UCSD-AML1 (cell line): Measurements from ENCODE around the gene EHD2.
A peak's percentile ranks its signal among the peaks of the same experiment; 100 is the strongest.

ENCODE experiments used
- DNase-seq: peaks from one replicate; lab custom pipeline; 2025; ENCODE audit not compliant: unreplicated experiment; lab: John Stamatoyannopoulos, UW

EHD2 gene

GRCh38 chr19:47691090-47691489, 22.1 kb upstream of the EHD2 start:
- no peak for DNase-seq

DNA sequence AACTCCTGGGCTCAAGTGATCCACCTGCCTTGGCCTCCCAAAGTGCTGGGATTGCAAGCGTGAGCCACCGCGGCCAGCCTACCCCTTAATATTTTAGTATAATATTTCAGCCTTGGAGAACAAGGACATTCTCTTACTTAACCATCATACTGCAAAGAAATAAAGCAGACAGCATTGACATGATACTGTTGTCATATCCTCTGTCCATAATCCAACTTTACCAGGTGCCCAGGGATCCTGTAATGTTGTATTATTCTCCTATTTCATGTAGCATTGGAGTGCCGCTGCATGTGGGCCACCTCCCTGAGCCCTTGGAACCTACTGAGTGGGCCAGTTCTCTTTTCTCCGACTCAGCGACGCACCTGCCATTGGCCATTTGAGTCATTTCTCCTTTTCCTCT, 21.4 kb upstream of the EHD2 start:
- DNase-seq, result no peak

- no peak for DNase-seq
These were observed 19.7 kb upstream of the EHD2 start for GRCh38 chr19:47693489-47693888.

- DNase-seq, result no peak
These were observed 19.3 kb upstream of the EHD2 start for GRCh38 chr19:47693903-47694302.

- DNase-seq, result no peak
These were observed 18.6 kb upstream of the EHD2 start for GRCh38 chr19:47694466-47695273.

DNA sequence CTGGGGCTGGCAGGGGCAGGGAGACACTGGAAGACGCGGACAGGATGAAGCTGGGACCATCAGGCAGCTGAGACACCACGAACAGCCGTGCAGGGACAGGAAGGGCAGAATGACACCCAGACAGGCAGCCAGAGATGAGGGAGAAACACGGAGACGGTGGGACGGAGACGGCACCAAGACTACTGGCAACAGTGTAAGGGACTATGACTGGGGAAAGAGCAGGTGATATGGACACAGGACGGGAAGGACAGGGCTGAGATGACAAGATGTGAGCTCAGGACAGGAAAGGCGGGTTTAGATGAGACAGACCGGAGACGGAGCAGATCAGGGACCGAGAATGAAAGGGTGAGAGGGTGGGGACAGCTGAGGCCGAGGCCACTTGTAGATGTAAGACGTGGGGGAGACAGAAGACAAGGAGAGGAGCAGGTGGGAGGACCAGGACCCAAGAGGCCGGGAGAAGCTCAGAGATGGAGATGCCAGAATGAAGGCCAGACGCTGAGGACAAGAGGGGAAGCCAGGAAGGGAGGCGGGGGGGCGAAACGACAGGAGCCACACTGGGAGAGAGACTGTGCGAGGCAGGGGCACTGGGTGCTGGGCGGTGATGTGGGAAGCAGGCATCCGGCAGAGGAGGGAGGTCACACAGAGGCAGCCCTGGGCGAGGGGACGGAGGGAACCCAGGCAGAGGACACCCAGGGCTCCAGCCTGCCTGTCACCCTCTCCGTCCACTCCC, 17.5 kb upstream of the EHD2 start:
- DNase-seq, result no peak

DNA sequence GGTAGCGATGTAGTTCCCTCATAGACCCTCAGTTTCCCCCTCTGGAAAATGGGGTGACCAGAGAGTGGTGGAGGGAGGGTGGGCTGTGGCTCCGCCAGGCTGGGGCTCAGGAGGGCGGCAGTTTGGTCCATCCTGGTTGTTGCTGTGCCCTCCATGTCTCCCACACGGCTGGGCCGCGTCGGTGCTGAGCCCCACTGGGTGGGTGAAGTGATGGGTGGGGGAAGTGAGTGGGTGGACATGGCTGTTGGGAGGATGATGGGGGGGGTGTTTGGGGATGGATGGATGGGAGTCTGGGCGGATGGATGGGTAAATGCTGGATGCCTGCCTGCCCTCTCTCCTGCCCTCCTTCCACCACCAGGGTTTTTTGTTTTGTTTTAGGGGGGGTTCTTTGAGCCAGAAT, 16.6 kb upstream of the EHD2 start:
- no peak for DNase-seq

- DNase-seq, result peak; percentile 76
These were observed 15.2 kb upstream of the EHD2 start for GRCh38 chr19:47697863-47698609.

DNA sequence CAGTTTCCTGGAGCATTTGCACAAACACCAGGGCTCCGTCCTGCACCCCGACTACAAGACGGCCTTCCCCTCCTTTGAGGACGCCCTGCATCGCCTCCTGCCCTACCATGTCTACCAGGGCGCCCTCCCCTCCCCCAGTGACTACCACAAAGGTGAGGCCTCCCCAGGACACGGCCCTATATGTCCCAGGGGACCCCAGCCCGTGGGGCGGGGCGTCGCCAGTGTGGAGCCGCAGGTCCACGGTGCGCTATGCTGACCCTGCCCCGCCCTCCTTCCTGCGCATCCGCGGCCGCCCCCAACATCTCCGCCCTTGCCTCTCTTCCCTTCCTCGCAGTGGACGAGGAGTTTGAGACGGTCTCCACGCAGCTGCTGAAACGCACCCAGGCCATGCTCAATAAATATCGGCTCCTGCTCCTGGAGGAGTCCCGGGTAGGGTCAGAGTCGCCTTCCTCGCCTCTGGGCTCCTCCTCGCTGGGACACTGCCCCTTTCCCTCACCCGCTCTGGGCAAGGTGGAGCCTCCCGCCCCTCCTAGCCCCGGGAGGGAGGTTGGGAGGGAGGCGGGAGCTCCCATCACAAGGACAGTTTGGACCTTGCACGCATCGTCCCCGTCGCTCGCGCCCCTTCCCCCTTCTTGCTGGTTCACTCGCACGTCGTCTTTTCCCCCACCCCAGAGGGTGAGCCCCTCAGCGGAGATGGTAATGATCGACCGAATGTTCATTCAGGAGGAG, 14.4 kb upstream of the EHD2 start:
- DNase-seq, result no peak

DNA sequence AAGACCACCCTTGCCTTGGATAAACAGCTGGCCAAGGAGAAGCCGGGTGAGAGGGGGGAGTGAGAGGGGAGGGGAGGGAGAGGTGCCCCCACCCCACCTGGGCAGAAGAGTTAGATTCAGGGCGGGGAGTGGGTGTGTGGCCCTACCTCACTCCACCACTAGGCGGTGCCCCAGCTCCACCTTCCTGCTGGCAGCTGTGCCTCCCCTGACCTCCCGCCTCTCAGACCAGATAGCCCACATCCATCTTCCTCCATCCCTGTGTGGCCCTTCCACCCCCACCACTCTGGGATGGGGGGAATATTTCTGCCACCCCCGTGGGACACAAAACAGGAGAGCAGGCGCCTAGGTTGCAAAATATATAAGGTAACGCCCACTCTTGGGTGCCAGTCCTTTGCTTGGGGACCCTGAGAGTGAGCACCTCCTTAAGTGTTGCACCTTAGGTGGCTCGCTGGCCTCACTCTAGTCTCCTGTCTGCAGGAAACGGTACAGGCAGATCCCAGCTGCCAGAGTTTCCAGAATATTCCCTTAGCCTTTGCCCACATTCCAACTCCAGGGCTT, 13.8 kb upstream of the EHD2 start:
- peak; percentile 51 for DNase-seq

DNA sequence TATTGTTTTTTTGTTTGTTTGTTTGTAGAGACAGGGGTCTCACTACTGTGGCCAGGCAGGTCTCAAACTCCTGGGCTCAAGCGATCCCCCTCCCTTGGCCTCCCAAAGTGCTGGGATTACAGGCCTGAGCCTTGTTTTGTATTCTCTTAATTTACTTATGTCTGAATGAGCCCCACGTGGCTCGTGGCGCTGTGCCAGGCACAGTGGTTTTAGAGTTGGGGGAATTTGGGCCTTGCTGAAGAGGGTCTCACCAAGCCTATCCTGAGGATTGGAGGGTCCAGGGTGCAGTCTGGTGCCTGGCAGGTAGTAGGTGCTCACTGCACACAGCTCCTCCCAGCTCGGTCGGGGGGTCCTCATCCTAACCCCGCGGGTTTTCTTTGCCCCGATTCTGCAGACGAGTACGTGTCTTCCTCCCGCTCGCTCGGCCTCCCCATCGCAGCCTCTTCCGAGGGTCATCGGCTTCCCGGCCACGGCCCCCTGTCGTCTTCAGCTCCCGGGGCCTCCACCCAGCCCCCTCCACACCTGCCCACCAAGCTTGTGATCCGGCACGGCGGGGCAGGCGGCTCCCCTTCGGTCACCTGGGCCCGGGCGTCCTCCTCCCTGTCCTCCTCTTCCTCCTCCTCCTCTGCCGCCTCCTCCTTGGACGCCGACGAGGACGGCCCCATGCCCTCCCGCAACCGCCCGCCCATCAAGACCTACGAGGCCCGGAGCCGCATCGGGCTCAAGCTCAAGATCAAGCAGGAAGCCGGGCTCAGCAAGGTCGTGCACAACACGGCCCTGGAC, 12.1 kb upstream of the EHD2 start:
- DNase-seq, result no peak

DNA sequence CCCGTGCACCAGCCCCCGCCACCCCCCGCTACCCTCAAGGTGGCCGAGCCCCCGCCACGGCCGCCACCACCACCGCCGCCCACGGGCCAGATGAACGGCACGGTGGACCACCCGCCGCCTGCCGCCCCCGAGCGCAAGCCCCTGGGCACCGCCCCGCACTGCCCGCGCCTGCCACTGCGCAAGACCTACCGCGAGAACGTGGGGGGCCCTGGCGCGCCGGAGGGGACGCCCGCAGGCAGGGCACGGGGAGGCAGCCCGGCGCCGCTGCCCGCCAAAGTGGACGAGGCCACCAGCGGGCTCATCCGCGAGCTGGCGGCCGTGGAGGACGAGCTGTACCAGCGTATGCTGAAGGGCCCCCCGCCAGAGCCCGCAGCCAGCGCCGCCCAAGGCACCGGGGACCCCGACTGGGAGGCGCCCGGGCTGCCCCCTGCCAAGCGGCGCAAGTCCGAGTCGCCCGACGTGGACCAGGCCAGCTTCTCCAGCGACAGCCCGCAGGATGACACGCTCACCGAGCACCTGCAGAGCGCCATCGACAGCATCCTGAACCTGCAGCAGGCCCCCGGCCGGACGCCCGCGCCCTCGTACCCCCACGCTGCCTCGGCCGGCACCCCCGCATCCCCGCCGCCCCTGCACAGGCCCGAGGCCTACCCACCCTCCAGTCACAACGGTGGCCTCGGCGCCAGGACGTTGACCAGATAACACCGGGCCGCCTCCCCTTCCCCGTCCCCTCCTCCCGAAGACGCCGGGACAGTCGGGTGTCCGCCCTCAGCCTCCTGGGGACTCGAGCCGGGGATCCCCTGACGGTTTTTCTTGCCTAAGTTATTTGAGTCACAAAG, 11.3 kb upstream of the EHD2 start:
- DNase-seq, result no peak

GRCh38 chr19:47702671-47703070, 10.6 kb upstream of the EHD2 start:
- no peak for DNase-seq

DNA sequence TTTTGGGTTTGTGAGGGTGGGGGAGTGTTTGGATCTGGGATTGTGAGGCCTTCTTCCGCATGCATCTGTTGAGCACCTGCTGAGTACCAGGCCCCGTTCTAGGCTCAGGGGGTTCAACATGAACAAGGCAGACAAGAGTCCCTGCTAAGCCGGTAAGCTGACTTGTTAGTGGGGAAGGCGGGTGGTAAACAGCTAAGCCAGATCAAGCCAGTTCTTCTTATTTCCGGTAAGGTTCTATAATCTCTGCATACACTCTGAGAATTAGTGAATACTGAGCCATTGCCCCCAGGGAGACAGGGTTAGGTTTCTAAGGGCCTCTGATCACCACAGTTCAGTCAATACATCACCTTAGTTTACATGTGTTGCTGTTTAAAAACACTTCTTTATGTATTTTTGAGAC, 9.9 kb upstream of the EHD2 start:
- no peak for DNase-seq

- no peak for DNase-seq
These were observed 9.2 kb upstream of the EHD2 start for GRCh38 chr19:47704024-47704423.

DNA sequence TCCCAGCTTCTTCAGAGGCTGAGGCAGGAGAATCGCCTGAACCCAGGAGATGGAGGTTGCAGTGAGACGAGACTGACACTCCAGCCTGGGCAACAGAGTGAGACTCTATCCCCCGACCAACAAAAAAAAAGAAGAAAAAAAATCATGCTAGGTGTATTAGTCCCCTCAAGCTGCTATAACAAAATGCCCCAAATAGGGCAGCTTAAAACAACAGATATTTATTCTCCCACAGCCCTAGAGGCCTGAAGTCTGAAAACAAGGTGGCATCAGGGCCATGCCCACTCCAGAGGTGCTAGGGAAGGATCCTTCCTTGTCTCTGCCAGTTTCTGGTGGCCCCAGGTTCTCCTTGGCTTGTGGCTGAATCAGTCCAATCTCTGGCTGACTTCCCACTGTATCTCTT, 8.6 kb upstream of the EHD2 start:
- no peak for DNase-seq

GRCh38 chr19:47707135-47707925, 5.9 kb upstream of the EHD2 start:
- peak; percentile 71 for DNase-seq

- no peak for DNase-seq
These were observed 1.5 kb upstream of the EHD2 start for GRCh38 chr19:47711652-47712242.
